Gastroesophageal sphincter (tissue), 3 donors: Measurements from ENCODE around the gene YEATS2.

Experiments
- POLR2A ChIP-seq, 2 donors: fragments of 450-650 bp; IDR thresholded peaks; one replicate each; pipeline ENCODE4 v1.6.1; 2017; ENCODE audit warnings: antibody characterized with exemption in 2 of 2, mild to moderate bottlenecking in 2 of 2, moderate library complexity in 1 of 2
- POLR2AphosphoS5 ChIP-seq: sonication (generic); formaldehyde crosslinking; IDR thresholded peaks from one replicate; pipeline ENCODE4 v1.6.1; 2017; ENCODE audit warnings: antibody characterized with exemption
- TF ChIP-seq, protein P1 (sequence below), 4 experiments: fragments of 200-600 bp in 2 of 4; fragments of 450-650 bp in 2 of 4; sonication (generic) in 1 of 4; IDR thresholded peaks; one replicate each; pipeline ENCODE4 v1.5.1; 2017 to 2019; ENCODE audit warnings: antibody characterized with exemption in 4 of 4, mild to moderate bottlenecking in 2 of 4, moderate library complexity in 2 of 4

DNA sequence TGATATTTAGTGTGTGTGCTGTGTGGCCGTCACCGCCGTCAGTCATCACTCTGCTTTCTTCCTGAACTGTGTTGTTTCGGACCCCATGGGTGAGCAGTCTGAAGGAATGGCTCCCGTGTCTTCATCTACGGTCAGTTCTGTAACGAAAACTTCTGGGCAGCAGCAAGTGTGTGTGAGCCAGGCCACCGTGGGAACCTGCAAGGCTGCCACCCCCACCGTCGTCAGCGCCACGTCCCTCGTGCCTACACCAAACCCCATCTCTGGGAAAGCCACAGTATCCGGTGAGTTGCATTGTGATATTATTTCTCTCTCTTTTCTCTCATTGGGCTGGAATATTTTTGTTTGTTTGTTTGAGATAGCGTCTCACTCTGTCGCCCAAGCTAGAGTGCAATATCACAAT, 93.1 kb downstream of the YEATS2 start:
- TF ChIP-seq POLR2A (IDR thresholded peaks at IDR 0.05) = no peak
- TF ChIP-seq, protein P1, sequence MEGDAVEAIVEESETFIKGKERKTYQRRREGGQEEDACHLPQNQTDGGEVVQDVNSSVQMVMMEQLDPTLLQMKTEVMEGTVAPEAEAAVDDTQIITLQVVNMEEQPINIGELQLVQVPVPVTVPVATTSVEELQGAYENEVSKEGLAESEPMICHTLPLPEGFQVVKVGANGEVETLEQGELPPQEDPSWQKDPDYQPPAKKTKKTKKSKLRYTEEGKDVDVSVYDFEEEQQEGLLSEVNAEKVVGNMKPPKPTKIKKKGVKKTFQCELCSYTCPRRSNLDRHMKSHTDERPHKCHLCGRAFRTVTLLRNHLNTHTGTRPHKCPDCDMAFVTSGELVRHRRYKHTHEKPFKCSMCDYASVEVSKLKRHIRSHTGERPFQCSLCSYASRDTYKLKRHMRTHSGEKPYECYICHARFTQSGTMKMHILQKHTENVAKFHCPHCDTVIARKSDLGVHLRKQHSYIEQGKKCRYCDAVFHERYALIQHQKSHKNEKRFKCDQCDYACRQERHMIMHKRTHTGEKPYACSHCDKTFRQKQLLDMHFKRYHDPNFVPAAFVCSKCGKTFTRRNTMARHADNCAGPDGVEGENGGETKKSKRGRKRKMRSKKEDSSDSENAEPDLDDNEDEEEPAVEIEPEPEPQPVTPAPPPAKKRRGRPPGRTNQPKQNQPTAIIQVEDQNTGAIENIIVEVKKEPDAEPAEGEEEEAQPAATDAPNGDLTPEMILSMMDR (IDR thresholded peaks at IDR 0.05) = no peak
- TF ChIP-seq POLR2AphosphoS5 = no peak
